Progenitor cell of endocrine pancreas (in vitro differentiated cells): Measurements from ENCODE around the gene HCAR3. TPM values are rescaled to one million over a fixed set of nuclear protein-coding genes. Genes with fewer than 3 reads are reported as not detected.
"Not testable (repeated sequence)": the region's sequence is repeated elsewhere in the genome, so short reads cannot be mapped to it uniquely, and the experiment has no call there.

ENCODE experiments used
- DNase-seq: peaks from one replicate; pipeline ENCODE4 v3.0.0; 2021; ENCODE audit warnings: low spot score; ENCODE audit not compliant: unreplicated experiment
- H3K27ac Mint-ChIP-seq: 2 replicates; pipeline ENCODE4 v1.8.0; 2021; ENCODE audit warnings: mild to moderate bottlenecking, moderate library complexity, mixed read lengths
- H3K27me3 Mint-ChIP-seq: 2 replicates; pipeline ENCODE4 v1.8.0; 2021; ENCODE audit warnings: mixed read lengths
- H3K36me3 Mint-ChIP-seq: 2 replicates; pipeline ENCODE4 v1.8.0; 2022; ENCODE audit warnings: mixed read lengths; ENCODE audit not compliant: insufficient read depth
- H3K4me1 Mint-ChIP-seq: 2 replicates; pipeline ENCODE4 v1.8.0; 2021; ENCODE audit warnings: low read depth, mixed read lengths
- H3K4me3 Mint-ChIP-seq: 2 replicates; pipeline ENCODE4 v1.8.0; 2021; ENCODE audit warnings: low read depth, mild to moderate bottlenecking, moderate library complexity, mixed read lengths
- H3K9me3 Mint-ChIP-seq: 2 replicates; pipeline ENCODE4 v1.8.0; 2021; ENCODE audit warnings: low read depth, mixed read lengths
- total RNA-seq: library from RNA; stranded (reverse); gene quantifications from 2 replicates; pipeline ENCODE4 v1.2.1, GENCODE V29; 2021
- TF ChIP-seq, protein P1 (sequence below): fragments of 200-600 bp; sonication (generic); IDR thresholded peaks from one replicate; pipeline ENCODE4 v1.5.0; 2021; ENCODE audit warnings: antibody characterized with exemption, mild to moderate bottlenecking; ENCODE audit not compliant: unreplicated experiment

HCAR3 gene
- total RNA-seq, 1 donor from 2014 or later = not detected

DNA sequence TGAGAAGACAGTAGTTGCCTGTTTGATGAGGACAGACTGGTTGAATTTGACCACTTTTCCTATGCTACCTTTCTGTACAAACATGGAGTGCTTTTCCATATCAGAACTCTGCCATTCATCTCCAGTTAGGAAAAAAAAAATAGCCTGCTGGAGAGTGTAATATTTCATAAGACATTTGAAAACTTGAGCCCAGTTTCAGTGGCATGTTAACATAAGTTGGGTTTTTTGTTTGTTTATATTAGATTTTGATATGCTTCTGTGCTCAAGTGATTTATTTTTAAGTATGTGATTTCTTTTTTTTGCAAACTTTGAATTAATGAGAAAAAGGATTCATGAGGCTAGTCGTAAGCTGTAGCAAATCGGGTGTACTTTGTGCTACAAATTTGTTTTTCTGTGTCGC lies 12.8 kb downstream of the HCAR3 start:
- not testable (repeated sequence) for H3K27ac Mint-ChIP-seq, H3K9me3 Mint-ChIP-seq, H3K27me3 Mint-ChIP-seq, H3K4me1 Mint-ChIP-seq, H3K36me3 Mint-ChIP-seq, H3K4me3 Mint-ChIP-seq, DNase-seq

DNA sequence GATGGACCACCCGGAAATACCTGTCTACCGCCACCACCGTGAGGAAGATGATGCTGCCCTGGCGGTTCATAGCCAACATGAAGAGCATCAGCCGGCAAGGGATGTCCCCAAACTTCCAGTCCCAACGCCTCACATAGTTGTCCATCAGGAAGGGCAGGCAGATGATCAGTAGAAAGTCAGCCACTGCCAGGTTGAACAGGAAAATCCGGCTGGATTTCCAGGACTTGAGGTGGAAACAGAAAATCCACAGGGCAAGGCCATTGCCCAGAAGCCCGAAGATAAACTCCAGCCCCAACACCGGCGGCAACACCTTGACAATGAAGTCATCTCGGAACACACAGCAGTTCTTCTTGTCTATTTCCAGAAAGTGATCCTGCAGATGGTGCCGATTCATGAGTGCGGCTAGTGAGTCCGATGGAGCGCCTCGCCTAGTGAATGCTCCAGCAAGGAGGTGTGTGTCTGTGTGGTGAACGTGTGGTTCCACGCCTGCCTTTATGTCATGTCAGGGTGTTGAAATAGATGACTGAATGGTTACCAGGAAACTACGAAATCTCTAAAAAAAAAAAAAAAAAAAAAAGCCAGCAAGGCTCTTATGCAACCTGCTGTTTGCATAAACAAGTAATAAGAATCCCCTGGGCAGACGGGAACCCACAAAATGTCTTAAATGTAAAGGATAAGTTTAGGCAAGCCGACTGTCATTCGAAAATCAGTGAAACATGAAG lies 13.6 kb downstream of the HCAR3 start, which contains the start of gene HCAR2:
Gene HCAR2, minus strand, starts transcription at position 468 of the 722 bp plus-strand sequence. Its CDS starts 74 bp downstream, at position 394.
- DNase-seq, H3K27ac Mint-ChIP-seq, H3K4me3 Mint-ChIP-seq, H3K36me3 Mint-ChIP-seq, H3K9me3 Mint-ChIP-seq, H3K27me3 Mint-ChIP-seq, H3K4me1 Mint-ChIP-seq: not testable (repeated sequence)

DNA sequence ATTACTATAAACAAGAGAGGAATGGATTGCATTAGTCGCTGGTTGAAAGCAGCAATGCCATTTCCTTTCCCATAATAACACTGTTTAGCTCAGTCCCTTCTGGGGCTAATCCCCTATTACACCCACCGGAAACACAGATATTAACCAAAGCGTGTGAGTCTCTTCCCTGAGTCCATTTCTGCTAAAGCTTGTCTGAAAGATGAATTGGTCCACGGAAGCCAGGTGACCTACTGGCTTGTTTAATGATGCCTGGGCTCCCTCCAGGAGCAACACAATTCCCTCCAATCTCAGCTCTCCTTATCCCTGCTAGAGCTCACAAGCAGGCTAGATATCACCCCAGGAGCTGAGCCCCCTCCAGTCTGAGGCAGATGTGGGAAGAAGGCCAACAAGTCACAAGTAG lies 15.1 kb downstream of the HCAR3 start:
- H3K4me3 Mint-ChIP-seq, H3K27me3 Mint-ChIP-seq, H3K36me3 Mint-ChIP-seq, DNase-seq, H3K9me3 Mint-ChIP-seq: not testable (repeated sequence)
- Mint-ChIP-seq H3K4me1 (peaks cover 11% of the 10 kb centered on the region), H3K27ac (peak overlapping the region; percentile 33)

DNA sequence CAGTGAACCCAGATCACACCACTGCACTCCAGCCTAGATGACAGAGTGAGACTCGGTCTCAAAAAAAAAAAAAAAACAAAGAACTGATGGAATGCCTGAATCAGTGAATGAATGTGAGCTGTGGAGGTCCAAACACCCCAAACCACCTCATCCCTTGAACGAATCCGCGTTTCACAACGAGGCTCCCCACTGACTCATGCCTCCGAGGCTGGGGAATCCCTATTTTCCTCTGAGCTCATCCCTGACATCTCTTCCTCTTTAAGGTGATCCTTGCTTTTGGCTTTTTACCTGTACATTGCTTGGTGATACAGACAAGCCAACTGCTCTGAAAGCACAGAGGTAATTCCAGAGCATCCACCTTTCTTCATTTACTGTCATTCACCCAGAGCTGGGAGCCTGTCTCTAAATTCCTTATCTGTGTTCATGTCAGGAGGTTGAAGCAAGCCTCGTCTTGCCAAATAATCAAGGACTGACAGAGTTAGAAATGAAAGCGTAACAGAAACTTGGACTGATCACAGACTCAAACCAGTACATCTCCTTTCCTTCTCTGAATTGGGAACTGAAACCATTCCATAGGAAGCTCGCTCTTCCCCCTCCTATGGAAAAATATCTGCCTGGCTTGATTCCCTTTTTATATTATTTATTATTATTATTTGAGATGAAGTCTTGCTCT lies 16.4 kb downstream of the HCAR3 start:
- peaks cover 11% of the 10 kb centered on the region for H3K4me1 Mint-ChIP-seq
- not testable (repeated sequence) for H3K27ac Mint-ChIP-seq, H3K9me3 Mint-ChIP-seq, H3K4me3 Mint-ChIP-seq, H3K36me3 Mint-ChIP-seq, DNase-seq, H3K27me3 Mint-ChIP-seq

DNA sequence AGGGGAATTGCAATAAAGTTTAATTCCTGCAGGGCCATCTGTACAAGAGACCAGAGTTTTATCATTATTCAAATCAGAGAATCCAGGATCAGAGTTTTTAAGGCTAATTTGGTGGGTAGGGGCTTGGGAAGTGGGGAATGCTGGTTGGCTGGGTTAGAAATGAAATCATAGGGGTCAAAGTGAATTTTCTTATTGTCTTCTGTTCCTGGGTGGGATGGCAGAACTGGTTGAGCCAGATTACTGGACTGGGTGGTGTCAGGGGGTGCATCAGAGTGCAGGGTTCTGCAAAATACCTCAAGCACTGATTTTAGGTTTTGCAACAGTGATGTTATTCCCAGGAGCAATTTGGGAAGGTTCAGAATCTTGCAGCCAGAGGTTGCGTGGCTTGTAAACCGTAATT lies 19.7 kb downstream of the HCAR3 start:
- H3K27me3 Mint-ChIP-seq, H3K9me3 Mint-ChIP-seq, H3K36me3 Mint-ChIP-seq, DNase-seq: not testable (repeated sequence)
- Mint-ChIP-seq H3K4me1 (peaks cover 11% of the 10 kb centered on the region), H3K27ac (peak overlapping the region; percentile 81), H3K4me3 (peak overlapping the region; percentile 29)

DNA sequence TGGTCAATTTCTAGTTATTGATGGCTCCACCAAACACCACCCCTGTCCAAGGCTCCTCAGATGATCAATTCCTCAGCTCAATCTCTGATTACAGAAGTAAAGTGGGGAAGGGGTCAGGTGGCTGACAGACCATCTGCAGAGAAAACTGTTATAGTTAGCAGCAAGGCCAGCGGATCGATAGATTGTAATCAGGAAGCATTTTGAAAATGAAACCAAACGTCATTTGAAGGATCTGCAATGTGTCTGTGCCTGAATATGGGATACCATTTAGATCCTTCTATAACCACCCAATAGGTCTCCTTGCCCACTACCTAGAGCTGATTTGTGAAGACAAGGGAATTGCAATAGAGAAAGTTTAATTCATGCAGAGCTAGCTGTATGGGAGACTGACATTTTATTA lies 25.0 kb downstream of the HCAR3 start:
- Mint-ChIP-seq H3K27ac (no peak overlapping the region), H3K9me3 (no peaks in the 10 kb centered on the region), H3K36me3 (no peaks in the 10 kb centered on the region), H3K4me1 (no peaks in the 10 kb centered on the region), H3K4me3 (no peak overlapping the region), H3K27me3 (no peaks in the 10 kb centered on the region)
- no peak for DNase-seq
- TF ChIP-seq, protein P1, sequence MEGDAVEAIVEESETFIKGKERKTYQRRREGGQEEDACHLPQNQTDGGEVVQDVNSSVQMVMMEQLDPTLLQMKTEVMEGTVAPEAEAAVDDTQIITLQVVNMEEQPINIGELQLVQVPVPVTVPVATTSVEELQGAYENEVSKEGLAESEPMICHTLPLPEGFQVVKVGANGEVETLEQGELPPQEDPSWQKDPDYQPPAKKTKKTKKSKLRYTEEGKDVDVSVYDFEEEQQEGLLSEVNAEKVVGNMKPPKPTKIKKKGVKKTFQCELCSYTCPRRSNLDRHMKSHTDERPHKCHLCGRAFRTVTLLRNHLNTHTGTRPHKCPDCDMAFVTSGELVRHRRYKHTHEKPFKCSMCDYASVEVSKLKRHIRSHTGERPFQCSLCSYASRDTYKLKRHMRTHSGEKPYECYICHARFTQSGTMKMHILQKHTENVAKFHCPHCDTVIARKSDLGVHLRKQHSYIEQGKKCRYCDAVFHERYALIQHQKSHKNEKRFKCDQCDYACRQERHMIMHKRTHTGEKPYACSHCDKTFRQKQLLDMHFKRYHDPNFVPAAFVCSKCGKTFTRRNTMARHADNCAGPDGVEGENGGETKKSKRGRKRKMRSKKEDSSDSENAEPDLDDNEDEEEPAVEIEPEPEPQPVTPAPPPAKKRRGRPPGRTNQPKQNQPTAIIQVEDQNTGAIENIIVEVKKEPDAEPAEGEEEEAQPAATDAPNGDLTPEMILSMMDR = no peak

DNA sequence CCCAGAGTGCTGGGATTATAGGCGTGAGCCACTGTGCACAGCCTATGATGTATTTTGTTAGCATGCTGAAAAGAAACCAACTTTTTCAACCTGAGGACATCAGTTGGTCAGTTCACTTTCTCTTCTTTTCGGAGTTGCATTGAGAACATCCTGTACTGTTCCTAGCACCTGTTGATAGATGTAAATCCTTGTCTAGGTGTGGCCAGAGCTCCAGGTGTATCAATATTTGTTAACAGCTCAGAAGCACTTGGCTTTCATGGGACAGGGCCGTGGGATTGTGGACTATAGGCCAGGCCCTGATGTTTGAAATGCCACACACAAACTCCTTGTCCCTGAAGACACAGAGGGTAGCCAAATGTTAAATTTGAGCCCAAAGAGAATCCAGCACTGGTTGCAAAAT lies 28.3 kb downstream of the HCAR3 start:
- Mint-ChIP-seq H3K27ac (no peak overlapping the region), H3K4me3 (no peak overlapping the region), H3K36me3 (no peaks in the 10 kb centered on the region), H3K27me3 (no peaks in the 10 kb centered on the region), H3K9me3 (no peaks in the 10 kb centered on the region), H3K4me1 (no peaks in the 10 kb centered on the region)
- DNase-seq = no peak
- TF ChIP-seq, protein P1 = no peak

DNA sequence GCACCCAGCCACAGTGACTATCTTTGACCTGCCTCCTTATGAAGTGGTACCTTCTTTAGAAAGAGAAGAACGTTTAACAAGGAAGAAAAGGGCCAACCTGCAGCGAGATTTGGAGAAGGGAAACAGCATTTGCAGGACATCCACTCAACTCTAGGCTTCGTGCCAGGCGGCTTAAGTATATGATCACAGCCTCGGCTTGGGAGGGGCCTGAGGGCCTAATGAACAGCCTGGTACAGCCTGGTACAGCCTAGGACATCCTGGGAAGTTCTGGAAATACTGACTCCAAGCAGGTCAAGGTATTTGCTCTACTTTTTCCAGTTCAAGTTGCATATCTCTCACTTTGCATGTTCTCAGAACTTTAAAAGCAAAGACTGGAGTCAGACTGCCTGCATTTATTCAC lies 29.5 kb downstream of the HCAR3 start:
- no peak for DNase-seq
- Mint-ChIP-seq H3K4me3 (no peak overlapping the region), H3K4me1 (no peaks in the 10 kb centered on the region), H3K27me3 (no peaks in the 10 kb centered on the region), H3K36me3 (no peaks in the 10 kb centered on the region), H3K27ac (no peak overlapping the region), H3K9me3 (no peaks in the 10 kb centered on the region)
- TF ChIP-seq, protein P1 = no peak
